GM21529 (cell line): ENCODE results near the gene PIP5K1A.
"Not testable (repeated sequence)": the region's sequence is repeated elsewhere in the genome, so short reads cannot be mapped to it uniquely, and the experiment has no call there.

ENCODE experiments used
- ATAC-seq: cut with Tn5 transposase; IDR thresholded peaks from one replicate; pipeline ENCODE4 v1.9.1; 2021; ENCODE audit not compliant: unreplicated experiment

Gene PIP5K1A, protein sequence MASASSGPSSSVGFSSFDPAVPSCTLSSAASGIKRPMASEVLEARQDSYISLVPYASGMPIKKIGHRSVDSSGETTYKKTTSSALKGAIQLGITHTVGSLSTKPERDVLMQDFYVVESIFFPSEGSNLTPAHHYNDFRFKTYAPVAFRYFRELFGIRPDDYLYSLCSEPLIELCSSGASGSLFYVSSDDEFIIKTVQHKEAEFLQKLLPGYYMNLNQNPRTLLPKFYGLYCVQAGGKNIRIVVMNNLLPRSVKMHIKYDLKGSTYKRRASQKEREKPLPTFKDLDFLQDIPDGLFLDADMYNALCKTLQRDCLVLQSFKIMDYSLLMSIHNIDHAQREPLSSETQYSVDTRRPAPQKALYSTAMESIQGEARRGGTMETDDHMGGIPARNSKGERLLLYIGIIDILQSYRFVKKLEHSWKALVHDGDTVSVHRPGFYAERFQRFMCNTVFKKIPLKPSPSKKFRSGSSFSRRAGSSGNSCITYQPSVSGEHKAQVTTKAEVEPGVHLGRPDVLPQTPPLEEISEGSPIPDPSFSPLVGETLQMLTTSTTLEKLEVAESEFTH

DNA sequence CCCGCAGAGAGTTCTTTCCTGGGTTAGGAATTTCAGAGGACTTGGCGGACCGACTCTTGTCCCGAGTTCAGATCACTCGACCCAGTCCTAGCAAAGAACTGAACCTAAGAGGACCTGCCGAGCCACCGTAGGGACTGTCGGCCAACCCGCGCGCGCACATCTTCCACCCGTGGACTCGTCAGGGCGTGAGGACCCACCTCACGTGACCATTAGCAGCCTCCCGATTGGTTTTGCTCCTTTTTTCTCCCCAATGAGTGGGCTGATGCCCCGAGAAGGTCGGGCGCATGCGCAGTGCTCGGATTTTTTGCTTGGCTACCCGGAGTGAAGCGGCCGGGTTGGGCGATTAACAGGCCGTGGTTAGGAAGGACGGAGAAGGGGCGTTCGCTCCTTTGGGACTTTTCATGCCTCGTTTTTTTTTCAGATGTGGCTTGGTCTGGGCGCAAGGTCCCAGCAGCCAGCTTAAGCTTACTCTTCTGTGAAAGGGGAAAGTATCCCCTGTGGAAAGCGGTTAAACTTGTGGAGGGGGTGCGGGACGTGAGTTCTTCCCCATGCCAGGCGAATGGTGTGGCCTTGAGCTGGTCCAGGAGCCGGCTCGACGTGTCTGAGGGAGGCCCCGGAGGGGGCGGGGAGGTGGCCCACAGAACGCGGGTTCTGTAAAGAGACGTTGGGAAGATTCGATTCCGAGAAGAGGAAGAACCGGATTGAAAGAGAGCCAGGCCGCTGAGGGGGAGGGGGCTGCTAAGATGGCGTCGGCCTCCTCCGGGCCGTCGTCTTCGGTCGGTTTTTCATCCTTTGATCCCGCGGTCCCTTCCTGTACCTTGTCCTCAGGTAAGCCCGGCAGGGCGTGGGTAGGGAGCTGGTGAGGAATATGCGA lies at the start of gene PIP5K1A:
Gene PIP5K1A, plus strand, starts transcription at position 299 of the 874 bp plus-strand sequence. Its CDS starts 445 bp downstream, at position 744.
- peak; percentile 79 for ATAC-seq

DNA sequence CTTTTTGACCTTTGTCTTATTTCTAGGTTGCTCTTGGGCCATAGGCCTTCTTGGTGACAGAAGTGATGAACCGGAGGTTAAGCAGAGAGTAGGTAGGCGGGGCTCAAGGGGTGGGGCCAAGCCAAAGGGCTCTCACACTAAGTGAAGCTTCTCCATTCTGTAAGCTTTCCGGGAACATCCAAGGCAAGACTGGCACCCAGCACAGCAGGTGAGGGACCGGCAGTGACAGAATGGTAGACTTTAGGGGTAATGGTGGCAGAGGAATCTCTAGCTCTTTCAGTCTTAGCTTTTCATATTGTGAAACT lies 41.9 kb upstream of the PIP5K1A start, which contains the start of gene TNFAIP8L2:
Gene TNFAIP8L2, plus strand, starts transcription at position 135 of the 305 bp plus-strand sequence. CDS start 2,049 bp downstream, outside the sequence.
- peak; percentile 68 for ATAC-seq

DNA sequence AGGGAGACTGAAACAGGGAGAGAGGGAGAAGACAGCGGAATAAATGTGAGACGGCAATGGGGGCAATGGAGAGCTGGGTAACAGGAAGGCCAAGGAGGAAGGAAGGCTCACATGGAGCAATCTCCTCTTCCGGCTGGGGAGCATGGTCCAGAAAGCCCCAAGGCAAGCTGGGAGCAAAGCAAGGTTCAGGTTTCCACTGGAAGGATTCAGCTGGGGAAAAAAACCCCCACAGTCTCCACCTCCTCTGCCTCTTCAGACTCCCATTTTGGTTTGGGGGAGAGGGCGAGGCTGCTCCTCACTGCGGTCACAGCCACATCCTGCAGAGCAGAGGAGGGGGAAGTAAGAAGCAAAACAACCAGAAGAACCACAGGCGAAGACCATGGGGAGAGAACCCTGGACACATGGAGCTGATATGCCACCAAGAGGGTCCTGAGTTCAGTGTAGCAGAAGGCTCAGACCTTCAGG lies 41.3 kb upstream of the PIP5K1A start:
- no peak for ATAC-seq

DNA sequence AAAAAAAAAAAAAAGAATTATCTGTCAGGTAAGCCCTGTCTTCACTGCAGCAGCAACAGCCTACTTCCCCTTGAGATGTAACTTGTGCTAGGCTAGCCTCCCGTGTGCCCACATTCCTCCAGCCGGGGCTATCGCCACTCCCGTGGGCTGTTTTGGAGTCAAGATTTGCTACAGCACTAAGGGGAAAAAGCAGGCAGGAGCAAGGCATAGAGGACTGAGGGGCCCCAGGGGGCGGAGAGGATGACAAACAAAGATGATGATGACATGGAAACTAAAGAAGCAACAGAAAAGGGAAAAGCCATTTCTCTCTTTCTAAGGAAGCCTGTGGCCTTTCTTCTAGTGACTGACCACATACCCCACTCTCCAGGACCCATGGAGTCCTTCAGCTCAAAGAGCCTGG lies 40.0 kb upstream of the PIP5K1A start:
- no peak for ATAC-seq

DNA sequence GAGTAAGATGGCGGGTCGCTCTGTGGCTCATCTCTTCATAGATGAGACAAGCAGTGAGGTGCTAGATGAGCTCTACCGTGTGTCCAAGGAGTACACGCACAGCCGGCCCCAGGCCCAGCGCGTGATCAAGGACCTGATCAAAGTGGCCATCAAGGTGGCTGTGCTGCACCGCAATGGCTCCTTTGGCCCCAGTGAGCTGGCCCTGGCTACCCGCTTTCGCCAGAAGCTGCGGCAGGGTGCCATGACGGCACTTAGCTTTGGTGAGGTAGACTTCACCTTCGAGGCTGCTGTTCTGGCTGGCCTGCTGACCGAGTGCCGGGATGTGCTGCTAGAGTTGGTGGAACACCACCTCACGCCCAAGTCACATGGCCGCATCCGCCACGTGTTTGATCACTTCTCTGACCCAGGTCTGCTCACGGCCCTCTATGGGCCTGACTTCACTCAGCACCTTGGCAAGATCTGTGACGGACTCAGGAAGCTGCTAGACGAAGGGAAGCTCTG lies 39.6 kb upstream of the PIP5K1A start:
- no peak for ATAC-seq

DNA sequence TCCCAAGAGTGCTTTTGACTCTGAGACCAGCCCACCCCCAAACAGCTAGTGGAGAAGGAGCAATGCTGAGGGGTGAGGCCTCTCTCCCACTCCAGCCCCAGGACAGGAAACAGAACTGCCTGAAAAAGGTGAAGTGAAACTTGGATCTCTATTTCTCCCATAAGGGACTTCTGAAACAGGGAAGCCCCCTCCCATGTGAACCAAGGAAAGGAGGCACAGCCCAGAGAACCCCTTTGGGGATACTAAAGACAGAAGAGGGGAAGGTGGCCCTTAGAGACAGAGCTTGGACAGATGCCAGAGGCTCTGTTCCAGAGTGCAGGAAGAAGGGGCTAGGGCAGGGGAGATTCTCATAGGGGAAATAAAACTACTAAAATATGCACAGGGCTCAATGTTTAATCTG lies 39.0 kb upstream of the PIP5K1A start:
- ATAC-seq = no peak

DNA sequence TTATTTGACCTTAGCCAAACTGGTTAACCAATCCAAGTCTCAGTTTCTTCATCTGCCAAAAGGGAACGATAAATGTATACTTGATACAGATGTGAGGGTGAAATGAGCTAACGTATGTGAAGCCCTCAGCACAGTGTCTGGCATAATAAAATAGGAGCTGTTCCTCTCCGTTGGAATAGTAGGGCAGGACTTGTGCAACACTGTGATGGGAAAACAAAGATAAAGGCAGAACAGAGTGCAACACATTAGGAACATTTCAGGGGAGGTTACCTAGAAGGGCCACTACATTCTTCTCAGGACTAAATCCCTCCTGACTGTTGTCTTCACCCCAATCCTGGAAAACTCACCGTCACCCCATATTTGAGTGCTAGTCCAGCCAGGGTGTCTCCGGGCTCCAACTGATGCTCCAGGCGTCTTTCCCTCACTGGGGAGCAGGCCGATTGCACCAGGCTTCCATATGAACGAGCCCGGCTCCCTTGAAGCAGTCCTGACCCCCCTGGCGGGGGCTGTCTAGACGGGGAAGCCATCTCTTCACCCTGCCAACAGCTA lies 33.5 kb upstream of the PIP5K1A start:
- ATAC-seq = peak; percentile 10

DNA sequence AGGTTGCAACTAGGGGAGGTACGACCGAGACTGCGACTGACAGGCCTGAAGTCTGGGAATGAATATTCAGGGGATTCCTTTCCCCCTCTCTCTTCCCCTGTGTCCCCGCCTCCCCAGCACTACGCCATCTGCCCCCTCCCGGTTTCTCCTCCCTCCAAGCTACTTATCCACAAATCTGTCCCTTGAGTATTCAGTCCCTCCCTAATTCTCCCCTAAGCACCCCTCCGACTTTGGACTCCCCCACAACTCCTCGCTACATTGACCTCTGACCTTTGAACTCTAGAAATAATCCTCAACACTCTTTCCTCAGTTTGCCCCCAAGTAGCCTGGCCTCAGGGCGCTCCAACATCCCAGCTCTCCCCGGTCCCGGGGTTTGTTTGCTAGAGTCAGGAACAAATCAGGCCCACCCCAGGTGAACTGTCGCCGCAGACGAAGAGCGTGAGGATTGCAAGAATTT lies 33.0 kb upstream of the PIP5K1A start:
- no peak for ATAC-seq

DNA sequence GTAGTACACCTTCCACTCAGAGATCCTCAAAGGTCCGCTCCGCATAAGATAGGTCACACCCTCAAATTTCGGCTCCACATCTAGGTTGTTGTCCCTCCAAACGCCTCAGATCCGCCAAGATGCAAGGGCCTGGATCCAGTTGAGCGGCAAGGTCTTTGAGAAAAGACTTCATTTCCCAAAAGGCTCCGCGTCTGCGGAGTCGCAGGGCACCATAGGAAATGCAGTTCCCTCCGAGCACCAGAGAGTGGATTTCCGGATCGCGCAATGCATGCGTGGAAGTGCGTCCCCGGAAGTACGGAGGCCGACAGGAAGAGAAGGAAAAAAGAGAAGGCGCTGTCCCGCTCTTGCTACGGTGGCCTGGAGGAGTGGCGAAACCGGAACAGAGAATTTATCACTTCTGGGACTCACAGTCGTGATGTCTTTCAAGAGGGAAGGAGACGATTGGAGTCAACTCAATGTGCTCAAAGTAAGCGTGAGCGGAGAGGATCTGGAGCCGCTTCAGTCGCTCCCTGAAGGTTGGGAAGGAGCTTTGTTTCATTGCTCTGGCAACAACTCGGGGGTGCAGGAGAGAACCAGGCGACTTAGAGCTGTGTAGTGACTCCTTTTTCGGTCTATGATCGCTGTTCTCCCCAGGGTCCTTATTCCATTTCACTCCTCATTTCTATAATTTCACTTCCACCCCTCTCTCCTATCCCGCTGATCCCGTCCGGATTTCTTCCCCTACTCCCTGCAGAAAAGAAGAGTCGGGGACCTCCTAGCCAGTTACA lies 32.4 kb upstream of the PIP5K1A start, which contains the start of the genes LYSMD1 and SCNM1:
Gene LYSMD1, minus strand, starts transcription at position 165 of the 767 bp plus-strand sequence. CDS start 644 bp downstream, outside the sequence.
Gene SCNM1, plus strand, starts transcription at position 407 of the 767 bp plus-strand sequence. Its CDS starts 9 bp downstream, at position 416.
- peak; percentile 85 for ATAC-seq

DNA sequence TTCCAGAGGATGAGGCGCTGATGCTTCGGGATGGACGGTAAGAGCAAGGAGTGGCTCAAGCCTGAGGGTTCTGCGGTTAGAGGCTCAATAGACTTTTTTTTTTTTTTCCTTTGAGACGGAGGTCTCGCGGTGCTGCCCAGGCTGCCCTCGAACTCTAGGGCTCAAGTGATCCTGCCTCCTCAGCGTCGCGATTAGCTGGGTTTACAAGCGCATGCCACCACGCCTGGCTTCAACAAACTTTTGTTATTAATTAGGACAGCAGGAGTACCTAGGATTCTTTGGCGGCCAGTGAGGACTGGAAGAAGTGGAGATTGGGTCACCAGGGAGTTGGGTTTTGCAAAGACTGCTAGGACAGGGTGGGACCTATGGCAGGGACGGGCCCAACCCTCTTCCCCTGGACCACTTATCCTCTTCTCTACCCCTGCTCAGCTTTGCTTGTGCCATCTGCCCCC lies 31.8 kb upstream of the PIP5K1A start:
- ATAC-seq = no peak

DNA sequence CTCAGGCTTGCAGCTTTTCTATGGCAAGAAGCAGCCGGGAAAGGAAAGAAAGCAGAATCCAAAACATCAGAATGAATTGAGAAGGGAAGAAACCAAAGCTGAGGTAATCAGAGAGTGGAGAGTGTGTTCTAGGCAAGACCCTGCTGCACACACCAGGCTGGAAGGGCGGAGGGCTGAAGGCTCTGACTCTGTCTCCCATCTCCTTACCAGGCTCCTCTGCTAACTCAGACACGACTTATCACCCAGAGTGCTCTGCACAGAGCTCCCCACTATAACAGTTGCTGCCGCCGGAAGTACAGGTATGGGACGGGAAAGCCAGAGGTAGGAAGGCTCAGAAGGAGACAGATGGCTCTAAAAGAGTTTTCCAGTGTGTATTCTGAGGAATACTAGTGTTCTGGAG lies 31.2 kb upstream of the PIP5K1A start:
- ATAC-seq = no peak

DNA sequence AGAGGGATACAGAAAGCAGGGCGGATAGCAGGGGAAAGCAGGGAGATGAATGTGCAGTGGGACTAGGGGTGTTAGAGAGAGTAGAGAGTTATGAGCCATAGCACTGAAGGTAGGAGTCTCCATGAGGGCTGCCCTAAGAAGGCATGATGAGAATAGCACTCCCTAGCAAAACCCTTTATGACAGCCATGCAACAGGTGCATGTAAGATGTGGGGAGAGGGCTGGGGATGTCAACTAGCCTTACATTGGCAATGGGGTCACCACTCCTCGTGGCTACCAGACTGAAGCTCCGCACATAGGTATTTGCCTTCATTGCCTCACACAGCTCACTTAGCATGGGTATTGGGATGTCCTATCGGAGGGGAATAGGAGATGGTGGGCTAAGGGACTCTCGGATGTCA lies 27.2 kb upstream of the PIP5K1A start:
- ATAC-seq = no peak

DNA sequence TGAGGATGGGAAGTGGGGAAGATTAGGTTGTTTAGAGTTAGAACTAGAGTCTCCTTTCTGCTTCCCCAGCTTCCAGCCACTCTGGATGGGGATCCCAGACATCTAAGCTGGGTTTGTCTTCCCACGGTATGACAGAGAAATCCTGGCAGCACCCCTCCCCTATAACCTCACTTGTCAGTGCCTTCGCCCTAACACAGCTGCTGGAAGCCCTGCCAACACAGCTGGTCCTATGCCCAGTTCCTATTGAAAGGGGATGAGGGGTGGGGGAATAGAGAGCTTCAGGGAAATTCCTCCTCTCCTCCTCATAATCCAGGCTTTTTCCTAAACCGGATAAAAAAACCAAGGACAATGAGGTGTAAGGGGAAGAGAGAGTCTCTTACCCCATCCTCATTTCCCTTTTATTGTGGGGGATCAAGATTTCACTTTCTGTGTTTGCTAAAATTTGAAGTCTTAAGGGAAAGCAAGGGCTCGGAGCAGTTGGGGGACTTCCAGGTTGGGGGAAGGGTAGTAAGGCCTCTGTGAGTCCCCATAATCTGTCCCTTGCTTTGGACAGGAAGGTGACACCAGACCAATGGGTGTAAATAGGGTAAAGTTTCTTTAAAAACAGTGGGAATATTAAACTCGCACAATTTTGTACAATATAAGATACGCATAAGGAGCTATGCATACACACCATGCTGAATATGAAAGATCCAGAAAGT lies 23.2 kb upstream of the PIP5K1A start:
- no peak for ATAC-seq

DNA sequence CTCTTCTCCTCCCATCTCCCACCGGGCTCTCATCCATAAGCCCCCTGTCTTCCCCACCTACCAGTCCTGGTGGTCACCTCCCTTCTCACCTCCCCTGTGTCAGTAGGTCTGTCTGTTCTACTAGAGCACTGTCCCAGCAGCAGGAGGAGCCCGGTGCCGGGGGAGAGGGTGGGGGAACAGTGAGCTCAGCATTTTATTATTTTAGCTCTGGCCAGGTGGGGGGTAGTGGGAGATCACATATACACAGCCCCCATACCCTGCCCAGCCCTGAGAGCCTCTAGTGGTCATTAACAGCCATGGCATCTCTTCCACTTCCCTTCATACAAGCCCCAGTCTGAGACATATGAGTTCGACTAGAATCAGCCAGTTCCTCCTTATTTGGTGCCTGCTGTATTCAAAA lies 22.5 kb upstream of the PIP5K1A start, which contains the start of gene TMOD4:
Gene TMOD4, minus strand, starts transcription at position 119 of the 400 bp plus-strand sequence. CDS start 1,106 bp downstream, outside the sequence.
- no peak for ATAC-seq

DNA sequence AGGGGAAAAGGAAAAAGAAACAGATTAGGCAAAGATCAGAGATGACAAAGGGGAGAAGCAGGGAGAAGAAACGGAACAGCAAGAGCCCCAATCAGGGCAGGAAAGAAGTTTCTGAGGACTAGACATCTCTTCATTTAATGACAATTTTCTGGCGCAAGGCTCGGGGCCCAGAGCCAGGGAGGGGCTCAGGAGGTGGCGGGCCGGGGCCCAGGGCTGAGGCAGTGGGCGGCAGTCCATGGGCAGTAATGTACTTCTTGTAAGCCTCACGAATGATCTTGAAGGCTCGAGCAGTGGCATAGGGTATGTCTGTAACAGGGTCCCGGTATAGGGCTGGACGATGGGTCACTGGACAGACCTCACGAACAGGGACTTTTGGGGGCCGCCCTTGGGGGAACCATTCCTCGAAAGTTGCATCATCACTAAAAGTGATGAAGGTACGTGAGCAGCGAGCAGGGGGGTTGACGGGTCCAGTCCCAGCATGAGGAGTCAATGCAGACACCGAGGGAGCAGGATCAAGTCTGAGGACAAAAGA lies 21.8 kb upstream of the PIP5K1A start:
- no peak for ATAC-seq

DNA sequence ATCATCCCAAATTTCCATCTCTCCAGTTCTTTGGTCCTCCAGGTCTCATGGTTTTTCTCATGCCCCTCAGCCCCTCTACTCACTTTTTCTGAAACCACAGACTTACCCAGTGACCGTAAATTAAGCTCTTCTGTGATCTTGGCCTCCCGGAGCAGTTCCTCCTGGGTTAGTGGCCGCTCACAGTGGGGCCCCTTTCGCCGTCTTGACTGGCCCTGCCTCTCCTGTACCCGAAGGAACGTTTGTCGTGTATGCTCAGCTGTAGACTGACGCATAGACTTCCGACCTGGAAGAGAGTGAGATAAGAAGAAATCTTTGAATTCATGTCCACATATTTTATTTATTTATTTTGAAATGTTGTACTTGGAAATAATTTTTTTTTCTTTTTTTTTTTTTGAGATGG lies 14.1 kb upstream of the PIP5K1A start:
- no peak for ATAC-seq

DNA sequence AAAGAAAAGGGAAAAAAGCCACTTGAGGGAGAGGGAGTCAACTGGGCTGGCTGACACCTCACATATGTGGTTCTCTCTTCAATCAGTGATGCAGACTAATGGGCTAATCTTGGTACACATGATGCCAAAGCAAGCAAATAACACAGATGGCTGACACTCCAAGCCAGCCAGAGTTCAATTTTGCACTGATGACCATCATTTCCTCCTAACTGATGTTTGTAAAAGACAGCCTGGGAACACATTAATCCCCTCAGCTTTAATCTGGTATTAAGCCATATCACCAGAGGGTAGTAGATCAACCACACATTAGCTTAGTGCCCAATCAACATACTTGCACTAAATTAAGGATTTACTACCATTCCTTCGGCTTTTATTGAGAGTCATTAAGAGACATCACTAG lies 11.1 kb upstream of the PIP5K1A start:
- no peak for ATAC-seq

DNA sequence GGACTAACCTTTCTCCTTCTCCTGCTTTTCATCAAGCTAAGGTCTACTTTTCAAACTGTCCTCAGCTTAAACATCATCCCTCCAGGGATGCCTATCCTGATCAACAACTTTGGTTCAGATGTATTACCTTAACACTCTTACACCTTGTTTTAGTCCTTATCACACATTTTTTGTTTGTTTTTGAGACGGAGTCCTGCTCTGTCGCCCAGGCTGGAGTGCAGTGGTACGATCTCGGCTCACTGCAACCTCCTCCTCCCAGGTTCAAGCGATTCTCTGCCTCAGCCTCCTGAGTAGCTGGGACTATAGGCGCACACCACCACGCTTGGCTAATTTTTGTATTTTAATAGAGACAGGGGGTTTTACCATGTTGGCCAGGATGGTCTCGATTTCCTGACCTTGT lies 9.7 kb upstream of the PIP5K1A start:
- ATAC-seq = not testable (repeated sequence)
